HepG2 (cell line): Measurements from ENCODE around the gene MAP3K9. TPM values are rescaled to one million over a fixed set of nuclear protein-coding genes. Genes with fewer than 3 reads are reported as not detected.

Experiments used
- FIP1L1 ChIP-seq: fragments of 200-400 bp; formaldehyde crosslinking; IDR thresholded peaks from 2 replicates; pipeline ENCODE4 v1.6.1; 2018; ENCODE audit warnings: low read depth, mild to moderate bottlenecking, low read length, moderate library complexity, borderline replicate concordance; ENCODE audit not compliant: insufficient read depth
- FOSL1 ChIP-seq: sonication (generic); formaldehyde crosslinking; IDR thresholded peaks from 2 replicates; pipeline ENCODE4 v1.9.0; 2021; ENCODE audit warnings: missing genetic modification reagents, borderline replicate concordance
- FOXC1 ChIP-seq: sonication (generic); formaldehyde crosslinking; IDR thresholded peaks from 2 replicates; pipeline ENCODE4 v1.8.0; 2022; ENCODE audit warnings: mild to moderate bottlenecking, missing genetic modification reagents, borderline replicate concordance
- GZF1 ChIP-seq: sonication (generic); formaldehyde crosslinking; IDR thresholded peaks from 2 replicates; pipeline ENCODE4 v1.5.1; 2020; ENCODE audit warnings: mild to moderate bottlenecking, missing genetic modification reagents
- HNF1B ChIP-seq: sonication (generic); formaldehyde crosslinking; IDR thresholded peaks from 2 replicates; pipeline ENCODE4 v1.5.1; 2020; ENCODE audit warnings: mild to moderate bottlenecking, moderate library complexity, missing genetic modification reagents
- MED1 ChIP-seq: sonication (generic); formaldehyde crosslinking; IDR thresholded peaks from 2 replicates; pipeline ENCODE4 v1.4.0; 2020; ENCODE audit warnings: missing genetic modification reagents
- NFYC ChIP-seq: IDR thresholded peaks from 2 replicates; pipeline ENCODE4 v1.6.1; 2016; ENCODE audit warnings: missing genetic modification reagents, missing compliant biosample characterization
- POGK ChIP-seq: sonication (generic); formaldehyde crosslinking; conservative IDR thresholded peaks from 2 replicates; pipeline ENCODE4 v1.8.0; 2022; ENCODE audit warnings: mild to moderate bottlenecking, moderate library complexity, missing genetic modification reagents
- RAD21 ChIP-seq: fragments of 450-650 bp; formaldehyde crosslinking; IDR thresholded peaks from 2 replicates; pipeline ENCODE4 v1.5.0; 2020; ENCODE audit warnings: mild to moderate bottlenecking
- SIN3A ChIP-seq: IDR thresholded peaks from 2 replicates; pipeline ENCODE4 v1.6.1; 2011; ENCODE audit warnings: low read depth, mild to moderate bottlenecking, control low read depth, low read length, borderline replicate concordance
- SP5 ChIP-seq: IDR thresholded peaks from 2 replicates; pipeline ENCODE4 v1.6.1; 2016; ENCODE audit warnings: low read depth, borderline replicate concordance
- TCF12 ChIP-seq, 2 experiments: fragments of 450-650 bp in 1 of 2; sonication (generic) in 1 of 2; formaldehyde crosslinking in 1 of 2; IDR thresholded peaks; 2 replicates each; pipeline versions ENCODE4 v1.6.1 to v1.8.0; 2017 to 2022; ENCODE audit warnings: antibody characterized with exemption in 1 of 2, mild to moderate bottlenecking in 1 of 2, missing genetic modification reagents in 1 of 2, moderate library complexity in 1 of 2
- XBP1 ChIP-seq: sonication (generic); formaldehyde crosslinking; IDR thresholded peaks from 2 replicates; pipeline ENCODE4 v1.5.0; 2020; ENCODE audit warnings: missing genetic modification reagents
- ZBTB8A ChIP-seq: sonication (generic); formaldehyde crosslinking; IDR thresholded peaks from 2 replicates; pipeline ENCODE4 v1.4.0; 2020; ENCODE audit warnings: mild to moderate bottlenecking, low read depth, missing genetic modification reagents, borderline replicate concordance
- ZNF12 ChIP-seq: sonication (generic); formaldehyde crosslinking; IDR thresholded peaks from 2 replicates; pipeline ENCODE4 v1.5.0; 2020; ENCODE audit warnings: missing genetic modification reagents
- ZNF644 ChIP-seq: IDR thresholded peaks from 2 replicates; pipeline ENCODE4 v1.6.1; 2016; ENCODE audit warnings: low read depth
- ZNF777 ChIP-seq: sonication (generic); formaldehyde crosslinking; IDR thresholded peaks from 2 replicates; pipeline ENCODE4 v1.4.0; 2020; ENCODE audit warnings: missing genetic modification reagents
- ZNF782 ChIP-seq: sonication (generic); formaldehyde crosslinking; IDR thresholded peaks from 2 replicates; pipeline ENCODE4 v1.4.0; 2020; ENCODE audit warnings: missing genetic modification reagents, mild to moderate bottlenecking, borderline replicate concordance
- ZNF784 ChIP-seq: sonication (generic); formaldehyde crosslinking; IDR thresholded peaks from 2 replicates; pipeline ENCODE4 v1.5.1; 2020; ENCODE audit warnings: missing genetic modification reagents, mild to moderate bottlenecking, borderline replicate concordance
- polyA plus RNA-seq, 8 experiments: library from polyadenylated mRNA; depleted of rRNA in 3 of 8; stranded (reverse) in 7 of 8; unstranded in 1 of 8; fragments of >200 nt; fragmentation: Illumina TruSeq in 4 of 8; extraction: Trizol in 4 of 8; gene quantifications; 2 replicates each; pipeline versions ENCODE4 v1.2.1 to v1.2.3, GENCODE V29; 2011 to 2016; ENCODE audit warnings: low read depth in 4 of 8, missing spikeins in 1 of 8, mixed read lengths in 1 of 8; ENCODE audit not compliant: insufficient read depth in 1 of 8
- total RNA-seq, 5 experiments: library from RNA; depleted of rRNA; stranded (reverse); fragments of >200 nt; fragmentation: Illumina TruSeq; extraction: Trizol; gene quantifications; 2 replicates each; pipeline ENCODE4 v1.2.3, GENCODE V29; 2016; ENCODE audit warnings: low read depth in 1 of 5
- TF ChIP-seq, protein P1 (sequence below): sonication (generic); formaldehyde crosslinking; IDR thresholded peaks from 2 replicates; pipeline ENCODE4 v1.4.0; 2020; ENCODE audit warnings: missing genetic modification reagents, mild to moderate bottlenecking, borderline replicate concordance
- TF ChIP-seq, protein P2 (sequence below): sonication (generic); formaldehyde crosslinking; conservative IDR thresholded peaks from 2 replicates; pipeline ENCODE4 v1.4.0; 2020; ENCODE audit warnings: missing genetic modification reagents

Gene MAP3K9
- total and polyA plus RNA-seq, 2 of the 13 experiments (the other 11 are each of a cell fraction or from before 2014, with no cell fraction given) = 4.3 to 4.5 TPM

- TF ChIP-seq ZNF777 (peak; percentile 95), RAD21 (CRISPR knock-in tag) (no peak), FOXC1 (CRISPR knock-in tag) (0 out of 2 replicates have a peak, but pooled peaks have one; percentile 72), GZF1 (CRISPR knock-in tag) (no peak), TCF12 (IDR thresholded peaks at IDR 0.05) (no peak), TCF12 (CRISPR knock-in tag; IDR thresholded peaks at IDR 0.05) (no peak), ZNF782 (CRISPR knock-in tag) (no peak), ZNF644 (CRISPR knock-in tag) (no peak), FIP1L1 (no peak), NFYC (CRISPR knock-in tag) (no peak), FOSL1 (CRISPR knock-in tag) (no peak), POGK (CRISPR knock-in tag) (no peak), ZNF12 (CRISPR knock-in tag) (no peak), SIN3A (peak; percentile 57; the same call in 1 of the 2 replicates), ZBTB8A (CRISPR knock-in tag) (no peak), SP5 (CRISPR knock-in tag) (no peak), MED1 (CRISPR knock-in tag) (no peak; the same call in 1 of the 2 replicates), XBP1 (CRISPR knock-in tag) (no peak), HNF1B (no peak), ZNF784 (CRISPR knock-in tag) (no peak)
- TF ChIP-seq, protein P1, sequence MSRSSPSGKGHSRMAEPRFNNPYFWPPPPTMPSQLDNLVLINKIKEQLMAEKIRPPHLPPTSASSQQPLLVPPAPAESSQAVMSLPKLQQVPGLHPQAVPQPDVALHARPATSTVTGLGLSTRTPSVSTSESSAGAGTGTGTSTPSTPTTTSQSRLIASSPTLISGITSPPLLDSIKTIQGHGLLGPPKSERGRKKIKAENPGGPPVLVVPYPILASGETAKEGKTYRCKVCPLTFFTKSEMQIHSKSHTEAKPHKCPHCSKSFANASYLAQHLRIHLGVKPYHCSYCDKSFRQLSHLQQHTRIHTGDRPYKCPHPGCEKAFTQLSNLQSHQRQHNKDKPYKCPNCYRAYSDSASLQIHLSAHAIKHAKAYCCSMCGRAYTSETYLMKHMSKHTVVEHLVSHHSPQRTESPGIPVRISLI = no peak
- TF ChIP-seq, protein P2, sequence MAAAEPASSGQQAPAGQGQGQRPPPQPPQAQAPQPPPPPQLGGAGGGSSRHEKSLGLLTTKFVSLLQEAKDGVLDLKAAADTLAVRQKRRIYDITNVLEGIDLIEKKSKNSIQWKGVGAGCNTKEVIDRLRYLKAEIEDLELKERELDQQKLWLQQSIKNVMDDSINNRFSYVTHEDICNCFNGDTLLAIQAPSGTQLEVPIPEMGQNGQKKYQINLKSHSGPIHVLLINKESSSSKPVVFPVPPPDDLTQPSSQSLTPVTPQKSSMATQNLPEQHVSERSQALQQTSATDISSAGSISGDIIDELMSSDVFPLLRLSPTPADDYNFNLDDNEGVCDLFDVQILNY (CRISPR knock-in tag) = no peak
Measured at GRCh38 chr14:70808416-70809224, 693 bp downstream of the MAP3K9 start (continued).
